HCT116 (cell line): ENCODE data around the gene KBTBD2.
"Not testable (repeated sequence)": the region's sequence is repeated elsewhere in the genome, so short reads cannot be mapped to it uniquely, and the experiment has no call there.

Experiments used
- EZH2 ChIP-seq: fragments of 200-600 bp; sonication (generic); IDR thresholded peaks from 2 replicates; pipeline ENCODE4 v1.6.1; 2017; ENCODE audit warnings: antibody characterized with exemption, mixed run types
- JUND ChIP-seq: IDR thresholded peaks from 2 replicates; pipeline ENCODE4 v1.6.1; 2012
- POLR2A ChIP-seq: IDR thresholded peaks from 2 replicates; pipeline ENCODE4 v1.7.0; 2011; ENCODE audit warnings: borderline replicate concordance; ENCODE audit not compliant: insufficient read depth, insufficient read length; ENCODE audit errors: extremely low read depth
- POLR2AphosphoS5 ChIP-seq: IDR thresholded peaks from 2 replicates; pipeline ENCODE4 v1.6.1; 2011; ENCODE audit warnings: mild to moderate bottlenecking, low read depth, low read length, moderate library complexity
- TF ChIP-seq, protein P1 (sequence below): IDR thresholded peaks from 2 replicates; pipeline ENCODE4 v1.6.1; 2012; ENCODE audit warnings: low read depth
- TF ChIP-seq, protein P2 (sequence below), 3 experiments: fragments of 200-600 bp in 1 of 3; sonication (generic) in 1 of 3; IDR thresholded peaks in 2 of 3; conservative IDR thresholded peaks in 1 of 3; 2 replicates each; pipeline ENCODE4 v1.5.1; 2012 to 2017; ENCODE audit warnings: low read depth in 2 of 3, low read length in 2 of 3, antibody characterized with exemption in 1 of 3, borderline replicate concordance in 1 of 3, control low read depth in 1 of 3, mild to moderate bottlenecking in 1 of 3, mixed read lengths in 1 of 3, mixed run types in 1 of 3, moderate library complexity in 1 of 3; ENCODE audit not compliant: insufficient read depth in 1 of 3
- TF ChIP-seq, protein P3 (sequence below): IDR thresholded peaks from 2 replicates; pipeline ENCODE4 v1.6.1; 2012

DNA sequence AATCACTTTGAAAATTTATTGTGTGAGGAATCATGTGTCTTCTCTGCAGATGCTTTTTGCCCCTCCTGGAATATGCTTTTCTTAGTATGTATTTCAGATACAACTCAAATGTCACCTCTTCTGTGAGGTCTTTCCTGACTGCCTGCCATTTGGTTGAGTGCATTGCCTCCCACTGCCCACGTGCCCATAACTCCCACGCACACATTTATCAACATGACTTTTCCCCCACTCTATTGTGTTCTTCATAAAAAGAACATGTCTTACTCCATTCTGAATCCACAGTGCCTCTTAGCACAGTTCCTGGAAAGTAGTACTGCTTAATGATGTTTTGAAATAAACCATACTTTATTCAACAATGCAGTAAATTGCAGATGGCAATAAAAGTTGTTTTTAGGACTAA is 42.9 kb downstream of the KBTBD2 start:
- TF ChIP-seq, protein P1, sequence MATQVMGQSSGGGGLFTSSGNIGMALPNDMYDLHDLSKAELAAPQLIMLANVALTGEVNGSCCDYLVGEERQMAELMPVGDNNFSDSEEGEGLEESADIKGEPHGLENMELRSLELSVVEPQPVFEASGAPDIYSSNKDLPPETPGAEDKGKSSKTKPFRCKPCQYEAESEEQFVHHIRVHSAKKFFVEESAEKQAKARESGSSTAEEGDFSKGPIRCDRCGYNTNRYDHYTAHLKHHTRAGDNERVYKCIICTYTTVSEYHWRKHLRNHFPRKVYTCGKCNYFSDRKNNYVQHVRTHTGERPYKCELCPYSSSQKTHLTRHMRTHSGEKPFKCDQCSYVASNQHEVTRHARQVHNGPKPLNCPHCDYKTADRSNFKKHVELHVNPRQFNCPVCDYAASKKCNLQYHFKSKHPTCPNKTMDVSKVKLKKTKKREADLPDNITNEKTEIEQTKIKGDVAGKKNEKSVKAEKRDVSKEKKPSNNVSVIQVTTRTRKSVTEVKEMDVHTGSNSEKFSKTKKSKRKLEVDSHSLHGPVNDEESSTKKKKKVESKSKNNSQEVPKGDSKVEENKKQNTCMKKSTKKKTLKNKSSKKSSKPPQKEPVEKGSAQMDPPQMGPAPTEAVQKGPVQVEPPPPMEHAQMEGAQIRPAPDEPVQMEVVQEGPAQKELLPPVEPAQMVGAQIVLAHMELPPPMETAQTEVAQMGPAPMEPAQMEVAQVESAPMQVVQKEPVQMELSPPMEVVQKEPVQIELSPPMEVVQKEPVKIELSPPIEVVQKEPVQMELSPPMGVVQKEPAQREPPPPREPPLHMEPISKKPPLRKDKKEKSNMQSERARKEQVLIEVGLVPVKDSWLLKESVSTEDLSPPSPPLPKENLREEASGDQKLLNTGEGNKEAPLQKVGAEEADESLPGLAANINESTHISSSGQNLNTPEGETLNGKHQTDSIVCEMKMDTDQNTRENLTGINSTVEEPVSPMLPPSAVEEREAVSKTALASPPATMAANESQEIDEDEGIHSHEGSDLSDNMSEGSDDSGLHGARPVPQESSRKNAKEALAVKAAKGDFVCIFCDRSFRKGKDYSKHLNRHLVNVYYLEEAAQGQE = not testable (repeated sequence)
- TF ChIP-seq, protein P2, sequence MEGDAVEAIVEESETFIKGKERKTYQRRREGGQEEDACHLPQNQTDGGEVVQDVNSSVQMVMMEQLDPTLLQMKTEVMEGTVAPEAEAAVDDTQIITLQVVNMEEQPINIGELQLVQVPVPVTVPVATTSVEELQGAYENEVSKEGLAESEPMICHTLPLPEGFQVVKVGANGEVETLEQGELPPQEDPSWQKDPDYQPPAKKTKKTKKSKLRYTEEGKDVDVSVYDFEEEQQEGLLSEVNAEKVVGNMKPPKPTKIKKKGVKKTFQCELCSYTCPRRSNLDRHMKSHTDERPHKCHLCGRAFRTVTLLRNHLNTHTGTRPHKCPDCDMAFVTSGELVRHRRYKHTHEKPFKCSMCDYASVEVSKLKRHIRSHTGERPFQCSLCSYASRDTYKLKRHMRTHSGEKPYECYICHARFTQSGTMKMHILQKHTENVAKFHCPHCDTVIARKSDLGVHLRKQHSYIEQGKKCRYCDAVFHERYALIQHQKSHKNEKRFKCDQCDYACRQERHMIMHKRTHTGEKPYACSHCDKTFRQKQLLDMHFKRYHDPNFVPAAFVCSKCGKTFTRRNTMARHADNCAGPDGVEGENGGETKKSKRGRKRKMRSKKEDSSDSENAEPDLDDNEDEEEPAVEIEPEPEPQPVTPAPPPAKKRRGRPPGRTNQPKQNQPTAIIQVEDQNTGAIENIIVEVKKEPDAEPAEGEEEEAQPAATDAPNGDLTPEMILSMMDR (IDR thresholded peaks at IDR 0.05 in 2 of 3, conservative IDR thresholded peaks at IDR 0.05 in 1 of 3; ENCODE audit: borderline replicate concordance in 1 of 3, insufficient read depth in 1 of 3, low read depth in 2 of 3, low read length in 2 of 3) = not testable (repeated sequence)
- TF ChIP-seq POLR2AphosphoS5, EZH2, POLR2A, JUND: not testable (repeated sequence)
- TF ChIP-seq, protein P3, sequence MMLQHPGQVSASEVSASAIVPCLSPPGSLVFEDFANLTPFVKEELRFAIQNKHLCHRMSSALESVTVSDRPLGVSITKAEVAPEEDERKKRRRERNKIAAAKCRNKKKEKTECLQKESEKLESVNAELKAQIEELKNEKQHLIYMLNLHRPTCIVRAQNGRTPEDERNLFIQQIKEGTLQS = not testable (repeated sequence)
